GM12878 (cell line): ENCODE results near the gene NFATC1.

Experiments
- ATF2 ChIP-seq: IDR thresholded peaks from 2 replicates; pipeline ENCODE4 v1.6.1; 2012; ENCODE audit warnings: low read length, inconsistent platforms
- CBX5 ChIP-seq: sonication (generic); IDR thresholded peaks from 2 replicates; pipeline ENCODE4 v1.6.1; 2016; ENCODE audit warnings: low read depth, moderate library complexity, mild to moderate bottlenecking, inconsistent platforms
- CREB1 ChIP-seq: IDR thresholded peaks from 2 replicates; pipeline ENCODE4 v1.6.1; 2012; ENCODE audit warnings: low read depth, mild to moderate bottlenecking, inconsistent platforms
- CTCF ChIP-seq, 3 experiments: IDR thresholded peaks in 2 of 3; conservative IDR thresholded peaks in 1 of 3; 2 replicates each; pipeline ENCODE4 v1.5.1; 2011; ENCODE audit warnings: low read depth in 3 of 3, low read length in 3 of 3, mild to moderate bottlenecking in 3 of 3, control low read depth in 2 of 3, moderate library complexity in 2 of 3, inconsistent platforms in 1 of 3, mixed read lengths in 1 of 3; ENCODE audit not compliant: control insufficient read depth in 2 of 3, insufficient read depth in 1 of 3; ENCODE audit errors: extremely low read depth in 1 of 3
- EP300 ChIP-seq, 2 experiments: fragments of 150-350 bp in 1 of 2; IDR thresholded peaks; 2 replicates each; pipeline ENCODE4 v1.6.1; 2011 to 2012; ENCODE audit warnings: low read depth in 2 of 2, low read length in 2 of 2, borderline replicate concordance in 1 of 2, improper control_type of control experiment in 1 of 2, inconsistent platforms in 1 of 2; ENCODE audit not compliant: control insufficient read depth in 1 of 2
- FOXM1 ChIP-seq: IDR thresholded peaks from 2 replicates; pipeline ENCODE4 v1.6.1; 2012; ENCODE audit warnings: low read depth, mild to moderate bottlenecking, inconsistent platforms, low read length, moderate library complexity
- NBN ChIP-seq: fragments of 450-650 bp; IDR thresholded peaks from 2 replicates; pipeline ENCODE4 v1.6.1; 2016
- POLR2A ChIP-seq: IDR thresholded peaks from 2 replicates; pipeline ENCODE4 v1.6.1; 2011; ENCODE audit warnings: low read depth, mild to moderate bottlenecking, low read length
- SPI1 ChIP-seq: IDR thresholded peaks from 2 replicates; pipeline ENCODE4 v1.6.1; 2011; ENCODE audit warnings: low read depth, mild to moderate bottlenecking, low read length, moderate library complexity, borderline replicate concordance; ENCODE audit not compliant: insufficient read depth
- SREBF2 ChIP-seq: IDR thresholded peaks from 2 replicates; pipeline ENCODE4 v1.6.1; 2012; ENCODE audit warnings: mild to moderate bottlenecking, low read length
- TCF12 ChIP-seq: IDR thresholded peaks from 2 replicates; pipeline ENCODE4 v1.6.1; 2011; ENCODE audit warnings: low read depth, mild to moderate bottlenecking, low read length
- ZBTB4 ChIP-seq: fragments of 450-650 bp; formaldehyde crosslinking; IDR thresholded peaks from 2 replicates; pipeline ENCODE4 v1.4.0; 2022; ENCODE audit warnings: mild to moderate bottlenecking, moderate library complexity

GRCh38 chr18:79429381-79429780, 33.7 kb downstream of the NFATC1 start:
- no peak for TF ChIP-seq TCF12
- TF ChIP-seq ZBTB4 (CRISPR knock-in tag): no peak
- no peak for TF ChIP-seq SREBF2
- TF ChIP-seq NBN: no peak
- no peak for TF ChIP-seq FOXM1
- no peak for TF ChIP-seq CTCF (IDR thresholded peaks at IDR 0.05 in 2 of 3, conservative IDR thresholded peaks at IDR 0.05 in 1 of 3; ENCODE audit: control insufficient read depth in 2 of 3, extremely low read depth in 1 of 3, insufficient read depth in 1 of 3, low read depth in 3 of 3, low read length in 3 of 3)
- no peak for TF ChIP-seq CREB1
- no peak for TF ChIP-seq POLR2A
- TF ChIP-seq EP300 (IDR thresholded peaks at IDR 0.05; ENCODE audit: borderline replicate concordance in 1 of 2, control insufficient read depth in 1 of 2, low read depth in 2 of 2, low read length in 2 of 2): no peak
- TF ChIP-seq SPI1: no peak
- no peak for TF ChIP-seq ATF2
- no peak for TF ChIP-seq CBX5
